HG03066 (cell line): Measurements from ENCODE around the gene BRAF.
"Not testable (repeated sequence)": the region's sequence is repeated elsewhere in the genome, so short reads cannot be mapped to it uniquely, and the experiment has no call there.

Experiments
- ATAC-seq: cut with Tn5 transposase; IDR thresholded peaks from one replicate; pipeline ENCODE4 v1.9.1; 2021; ENCODE audit warnings: low read depth; ENCODE audit not compliant: unreplicated experiment

The BRAF gene

GRCh38 chr7:140670343-140670935, 254.3 kb downstream of the BRAF start:
- ATAC-seq: no peak

- not testable (repeated sequence) for ATAC-seq
Observed at GRCh38 chr7:140669862-140670261, 254.9 kb downstream of the BRAF start.

DNA sequence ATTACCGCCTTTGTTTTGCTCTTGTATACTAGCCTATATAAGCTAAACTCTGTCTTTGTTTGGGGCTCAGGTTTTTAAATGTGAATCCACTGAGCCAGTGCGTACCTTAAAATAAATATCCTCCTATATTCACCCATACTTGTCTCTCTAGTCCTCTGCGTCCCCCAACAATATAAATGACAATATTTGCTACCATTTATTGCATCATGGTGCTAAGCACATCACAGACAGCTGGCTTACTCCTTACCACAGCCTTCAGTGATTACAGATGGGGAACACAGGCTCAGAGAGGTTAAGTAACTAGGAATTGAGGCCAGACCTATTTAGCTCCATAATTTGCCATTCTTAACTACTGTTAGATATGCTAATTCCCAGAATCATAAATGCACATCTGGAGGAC, 255.4 kb downstream of the BRAF start:
- ATAC-seq: no peak
